Glutamatergic neuron (in vitro differentiated cells): ENCODE data around the gene TMC3. TPM values are rescaled to one million over a fixed set of nuclear protein-coding genes. Genes with fewer than 3 reads are reported as not detected.

Source experiments
- DNase-seq: peaks from one replicate; pipeline ENCODE4 v3.0.0; 2022
- H3K27ac Mint-ChIP-seq: one replicate; pipeline ENCODE4 v1.8.0; 2020; ENCODE audit warnings: mild to moderate bottlenecking, mixed read lengths, inconsistent platforms; ENCODE audit not compliant: unreplicated experiment
- H3K27me3 Mint-ChIP-seq: one replicate; pipeline ENCODE4 v1.8.0; 2020; ENCODE audit warnings: mild to moderate bottlenecking, moderate library complexity, mixed read lengths, inconsistent platforms; ENCODE audit not compliant: unreplicated experiment
- H3K36me3 Mint-ChIP-seq: one replicate; pipeline ENCODE4 v1.8.0; 2020; ENCODE audit warnings: mild to moderate bottlenecking, mixed read lengths, inconsistent platforms; ENCODE audit not compliant: unreplicated experiment
- H3K4me1 Mint-ChIP-seq: one replicate; pipeline ENCODE4 v1.8.0; 2020; ENCODE audit warnings: mild to moderate bottlenecking, low read depth, mixed read lengths, inconsistent platforms; ENCODE audit not compliant: unreplicated experiment
- H3K4me3 Mint-ChIP-seq: one replicate; pipeline ENCODE4 v1.8.0; 2020; ENCODE audit warnings: mild to moderate bottlenecking, mixed read lengths, inconsistent platforms; ENCODE audit not compliant: unreplicated experiment
- H3K9me3 Mint-ChIP-seq: one replicate; pipeline ENCODE4 v1.8.0; 2020; ENCODE audit warnings: mild to moderate bottlenecking, moderate library complexity, mixed read lengths, inconsistent platforms; ENCODE audit not compliant: unreplicated experiment
- total RNA-seq: library from RNA; stranded (reverse); fragmentation: NEBNext Ultra II Directional; extraction: Animal tissue kit (Norgen Biotek cat#: 25700); gene quantifications from one replicate; pipeline ENCODE4 v1.2.1, GENCODE V29; 2021; ENCODE audit not compliant: unreplicated experiment
- TF ChIP-seq, protein P1 (sequence below): fragments of 200-600 bp; sonication (generic); IDR thresholded peaks from one replicate; pipeline ENCODE4 v1.5.0; 2021; ENCODE audit not compliant: partially characterized antibody, unreplicated experiment

TMC3 gene
- total RNA-seq, 1 donor from 2014 or later, result not detected

DNA sequence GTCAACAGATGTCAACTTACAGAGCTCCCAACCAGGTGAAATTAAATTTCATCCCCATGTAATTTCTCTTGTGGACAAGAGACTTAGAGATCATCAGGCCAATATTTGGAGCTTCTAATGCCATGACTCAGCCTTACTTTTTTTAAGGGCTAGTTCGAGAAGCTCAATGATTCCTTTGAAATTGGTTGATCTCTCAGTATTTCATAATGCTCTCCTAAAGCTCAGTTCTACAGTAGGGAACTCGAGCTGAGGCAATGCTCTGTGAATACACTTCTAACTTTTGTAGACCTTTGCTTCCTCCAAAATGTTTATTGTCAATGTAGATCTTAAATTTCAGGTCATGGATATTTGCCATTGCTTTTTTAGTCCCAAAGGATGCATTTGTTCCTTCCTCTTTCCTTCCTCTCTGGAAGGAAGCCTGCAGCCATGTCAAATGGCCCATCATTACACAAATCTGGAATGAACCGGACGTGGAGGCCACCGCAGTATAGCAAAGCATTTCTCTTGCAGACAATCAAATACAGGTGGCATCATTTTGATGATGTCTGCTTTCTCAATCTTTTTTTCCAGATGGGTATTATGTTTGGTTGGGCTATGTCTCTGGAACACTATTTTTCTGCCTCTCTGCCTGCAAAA, 78.4 kb downstream of the TMC3 start:
- peaks cover 4% of the 10 kb centered on the region for H3K9me3 Mint-ChIP-seq
- H3K4me1 Mint-ChIP-seq, result no peaks in the 10 kb centered on the region
- H3K4me3 Mint-ChIP-seq, result no peak overlapping the region
- H3K36me3 Mint-ChIP-seq, result no peaks in the 10 kb centered on the region
- TF ChIP-seq, protein P1, sequence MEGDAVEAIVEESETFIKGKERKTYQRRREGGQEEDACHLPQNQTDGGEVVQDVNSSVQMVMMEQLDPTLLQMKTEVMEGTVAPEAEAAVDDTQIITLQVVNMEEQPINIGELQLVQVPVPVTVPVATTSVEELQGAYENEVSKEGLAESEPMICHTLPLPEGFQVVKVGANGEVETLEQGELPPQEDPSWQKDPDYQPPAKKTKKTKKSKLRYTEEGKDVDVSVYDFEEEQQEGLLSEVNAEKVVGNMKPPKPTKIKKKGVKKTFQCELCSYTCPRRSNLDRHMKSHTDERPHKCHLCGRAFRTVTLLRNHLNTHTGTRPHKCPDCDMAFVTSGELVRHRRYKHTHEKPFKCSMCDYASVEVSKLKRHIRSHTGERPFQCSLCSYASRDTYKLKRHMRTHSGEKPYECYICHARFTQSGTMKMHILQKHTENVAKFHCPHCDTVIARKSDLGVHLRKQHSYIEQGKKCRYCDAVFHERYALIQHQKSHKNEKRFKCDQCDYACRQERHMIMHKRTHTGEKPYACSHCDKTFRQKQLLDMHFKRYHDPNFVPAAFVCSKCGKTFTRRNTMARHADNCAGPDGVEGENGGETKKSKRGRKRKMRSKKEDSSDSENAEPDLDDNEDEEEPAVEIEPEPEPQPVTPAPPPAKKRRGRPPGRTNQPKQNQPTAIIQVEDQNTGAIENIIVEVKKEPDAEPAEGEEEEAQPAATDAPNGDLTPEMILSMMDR, result no peak
- no peak for DNase-seq
- H3K27ac Mint-ChIP-seq, result no peak overlapping the region
- H3K27me3 Mint-ChIP-seq, result peaks cover 3% of the 10 kb centered on the region

DNA sequence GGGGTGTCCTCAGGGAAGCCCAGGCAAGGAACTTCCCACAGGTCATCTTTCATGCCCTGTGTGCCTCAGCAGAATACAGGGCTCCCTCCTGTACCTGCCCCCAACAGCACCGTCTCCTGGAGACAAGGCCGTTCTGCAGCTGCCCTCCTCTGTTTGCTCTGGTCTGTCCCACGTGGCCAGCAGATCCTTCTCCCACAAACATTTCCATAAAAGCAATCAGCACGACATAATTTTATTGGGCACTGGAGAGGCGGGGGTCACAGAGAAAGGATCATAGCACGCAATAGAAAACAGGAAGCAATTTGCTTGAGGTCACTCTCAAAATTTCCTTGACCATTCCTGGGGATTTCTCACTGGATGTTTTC, 79.5 kb downstream of the TMC3 start:
- no peak for DNase-seq
- H3K27ac Mint-ChIP-seq, result no peak overlapping the region
- no peak overlapping the region for H3K4me3 Mint-ChIP-seq
- TF ChIP-seq, protein P1, result no peak
- peaks cover 4% of the 10 kb centered on the region for H3K9me3 Mint-ChIP-seq
- H3K4me1 Mint-ChIP-seq, result no peaks in the 10 kb centered on the region
- H3K27me3 Mint-ChIP-seq, result peaks cover 3% of the 10 kb centered on the region
- no peaks in the 10 kb centered on the region for H3K36me3 Mint-ChIP-seq

DNA sequence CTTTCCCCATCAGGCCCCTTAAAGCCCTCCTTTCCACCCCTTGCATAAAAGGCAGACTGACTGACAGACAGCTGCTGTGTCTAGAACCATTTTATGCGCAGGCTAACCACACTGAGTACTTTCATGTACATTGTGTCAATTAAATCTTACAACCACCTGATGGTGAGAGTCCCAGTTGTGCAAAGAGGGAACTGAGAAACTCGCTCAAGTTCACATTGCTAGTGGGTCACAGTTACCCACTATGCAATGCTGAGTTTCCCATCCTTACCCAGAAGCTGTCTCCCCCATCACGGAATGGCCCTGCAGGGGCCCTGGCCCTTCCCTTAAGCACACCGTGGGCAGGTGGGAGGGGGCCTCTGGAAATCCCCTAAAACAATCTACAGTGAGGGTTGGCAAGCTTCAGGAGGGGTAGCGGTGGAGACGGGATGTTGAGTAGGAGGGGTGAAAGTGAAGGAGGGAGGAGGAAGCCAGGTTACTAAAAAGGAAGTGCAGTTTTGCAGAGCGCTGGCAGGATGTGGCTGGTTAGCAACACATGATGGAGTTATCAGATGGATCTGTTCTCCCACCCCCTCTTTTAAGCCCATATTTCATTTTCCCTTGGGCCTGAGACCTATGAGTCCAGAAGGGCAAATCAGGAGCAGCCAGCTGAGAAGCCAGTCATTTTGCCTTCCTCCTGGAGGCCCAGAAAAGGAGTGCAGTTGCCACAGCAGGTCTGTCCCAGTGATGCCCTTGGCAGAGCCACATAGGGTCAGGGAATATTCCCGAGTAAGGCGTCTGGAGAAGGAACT, 80.1 kb downstream of the TMC3 start:
- DNase-seq, result no peak
- Mint-ChIP-seq H3K36me3 (no peaks in the 10 kb centered on the region), H3K4me3 (no peak overlapping the region), H3K27ac (peak overlapping the region; percentile 28), H3K4me1 (no peaks in the 10 kb centered on the region), H3K9me3 (peaks cover 4% of the 10 kb centered on the region), H3K27me3 (peaks cover 3% of the 10 kb centered on the region)
- TF ChIP-seq, protein P1, result no peak

DNA sequence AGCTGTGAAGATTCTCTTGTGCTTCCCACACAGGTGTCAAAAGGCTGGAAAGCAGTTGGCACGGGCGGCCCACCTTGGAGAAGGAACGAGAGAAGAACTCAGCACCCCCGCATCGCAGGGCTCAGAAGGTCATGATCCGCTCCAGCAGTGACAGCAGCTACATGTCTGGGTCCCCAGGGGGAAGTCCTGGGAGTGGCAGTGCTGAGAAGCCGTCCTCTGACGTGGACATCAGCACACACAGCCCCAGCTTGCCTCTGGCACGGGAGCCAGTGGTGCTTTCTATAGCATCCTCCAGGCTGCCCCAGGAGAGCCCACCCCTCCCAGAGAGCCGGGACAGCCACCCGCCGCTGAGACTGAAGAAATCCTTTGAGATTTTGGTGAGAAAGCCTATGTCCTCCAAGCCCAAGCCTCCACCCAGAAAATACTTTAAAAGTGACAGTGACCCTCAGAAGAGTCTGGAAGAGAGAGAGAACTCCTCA, 81.5 kb downstream of the TMC3 start:
- TF ChIP-seq, protein P1, result no peak
- Mint-ChIP-seq H3K27me3 (peaks cover 3% of the 10 kb centered on the region), H3K9me3 (peaks cover 4% of the 10 kb centered on the region), H3K27ac (no peak overlapping the region), H3K4me3 (no peak overlapping the region), H3K4me1 (no peaks in the 10 kb centered on the region), H3K36me3 (no peaks in the 10 kb centered on the region)
- DNase-seq, result no peak
